Neural progenitor cell (in vitro differentiated cells): ENCODE results near the gene TMEM239. TPM values are rescaled to one million over a fixed set of nuclear protein-coding genes. Genes with fewer than 3 reads are reported as not detected.

Source experiments
- DNase-seq: peaks from one replicate; pipeline ENCODE4 v3.0.0-alpha.2; 2016; ENCODE audit warnings: low spot score
- H2AFZ ChIP-seq: fragments of 200-600 bp; sonication (generic); replicated peaks from 2 replicates; pipeline ENCODE4 v1.6.1; 2016; ENCODE audit warnings: antibody characterized with exemption
- H3F3A ChIP-seq: fragments of 200-600 bp; sonication (generic); 2 replicates; pipeline ENCODE4 v1.6.1; 2016; ENCODE audit warnings: antibody characterized with exemption, low read depth
- H3K27ac ChIP-seq: fragments of 200-600 bp; sonication (generic); 2 replicates; pipeline ENCODE4 v1.5.1; 2016; ENCODE audit warnings: mild to moderate bottlenecking
- H3K27me3 ChIP-seq: fragments of 200-600 bp; sonication (generic); 2 replicates; pipeline ENCODE4 v1.6.1; 2016; ENCODE audit warnings: mild to moderate bottlenecking, moderate library complexity
- H3K36me3 ChIP-seq: fragments of 200-600 bp; sonication (generic); 2 replicates; pipeline ENCODE4 v1.5.1; 2016
- H3K4me1 ChIP-seq: fragments of 200-600 bp; sonication (generic); 2 replicates; pipeline ENCODE4 v1.6.1; 2016; ENCODE audit warnings: mixed run types
- H3K4me2 ChIP-seq: fragments of 200-600 bp; sonication (generic); 2 replicates; pipeline ENCODE4 v1.6.1; 2016
- H3K4me3 ChIP-seq: fragments of 200-600 bp; sonication (generic); 2 replicates; pipeline ENCODE4 v1.5.1; 2016
- H3K79me2 ChIP-seq: fragments of 200-600 bp; sonication (generic); 2 replicates; pipeline ENCODE4 v1.6.1; 2016; ENCODE audit warnings: low read depth
- H3K9ac ChIP-seq: fragments of 200-600 bp; sonication (generic); 2 replicates; pipeline ENCODE4 v1.6.1; 2016
- H3K9me3 ChIP-seq: fragments of 200-600 bp; sonication (generic); 2 replicates; pipeline ENCODE4 v1.5.1; 2016; ENCODE audit warnings: low read depth
- H4K20me1 ChIP-seq: fragments of 200-600 bp; sonication (generic); 2 replicates; pipeline ENCODE4 v1.6.1; 2016; ENCODE audit warnings: low read depth
- H3K27ac Mint-ChIP-seq: 3 replicates; pipeline ENCODE4 v1.8.0; 2021; ENCODE audit warnings: mixed read lengths
- H3K27me3 Mint-ChIP-seq: 2 replicates; pipeline ENCODE4 v1.8.0; 2022; ENCODE audit warnings: low read depth, mild to moderate bottlenecking, inconsistent platforms, moderate library complexity, mixed read lengths; ENCODE audit not compliant: insufficient read depth
- H3K36me3 Mint-ChIP-seq: 3 replicates; pipeline ENCODE4 v1.8.0; 2021; ENCODE audit warnings: mixed read lengths
- H3K4me1 Mint-ChIP-seq: 3 replicates; pipeline ENCODE4 v1.8.0; 2021; ENCODE audit warnings: mixed read lengths
- H3K4me3 Mint-ChIP-seq: 3 replicates; pipeline ENCODE4 v1.8.0; 2021; ENCODE audit warnings: mild to moderate bottlenecking, moderate library complexity, mixed read lengths
- H3K9me3 Mint-ChIP-seq: 3 replicates; pipeline ENCODE4 v1.8.0; 2020; ENCODE audit warnings: mixed read lengths
- EZH2 ChIP-seq: fragments of 200-600 bp; sonication (generic); IDR thresholded peaks from 2 replicates; pipeline ENCODE4 v1.6.1; 2017; ENCODE audit warnings: antibody characterized with exemption, mild to moderate bottlenecking, moderate library complexity
- EZH2phosphoT487 ChIP-seq: fragments of 200-600 bp; sonication (generic); IDR thresholded peaks from 2 replicates; pipeline ENCODE4 v1.6.1; 2017; ENCODE audit warnings: antibody characterized with exemption
- total RNA-seq: library from RNA; depleted of rRNA; stranded (reverse); fragments of >200 nt; gene quantifications from 2 replicates; pipeline ENCODE4 v1.2.3, GENCODE V29; 2015; ENCODE audit warnings: low replicate concordance
- TF ChIP-seq, protein P1 (sequence below): fragments of 200-600 bp; sonication (generic); IDR thresholded peaks from 2 replicates; pipeline ENCODE4 v1.5.1; 2017; ENCODE audit warnings: antibody characterized with exemption, mild to moderate bottlenecking

Gene TMEM239
- total RNA-seq, 1 donor from 2014 or later, result not detected

DNA sequence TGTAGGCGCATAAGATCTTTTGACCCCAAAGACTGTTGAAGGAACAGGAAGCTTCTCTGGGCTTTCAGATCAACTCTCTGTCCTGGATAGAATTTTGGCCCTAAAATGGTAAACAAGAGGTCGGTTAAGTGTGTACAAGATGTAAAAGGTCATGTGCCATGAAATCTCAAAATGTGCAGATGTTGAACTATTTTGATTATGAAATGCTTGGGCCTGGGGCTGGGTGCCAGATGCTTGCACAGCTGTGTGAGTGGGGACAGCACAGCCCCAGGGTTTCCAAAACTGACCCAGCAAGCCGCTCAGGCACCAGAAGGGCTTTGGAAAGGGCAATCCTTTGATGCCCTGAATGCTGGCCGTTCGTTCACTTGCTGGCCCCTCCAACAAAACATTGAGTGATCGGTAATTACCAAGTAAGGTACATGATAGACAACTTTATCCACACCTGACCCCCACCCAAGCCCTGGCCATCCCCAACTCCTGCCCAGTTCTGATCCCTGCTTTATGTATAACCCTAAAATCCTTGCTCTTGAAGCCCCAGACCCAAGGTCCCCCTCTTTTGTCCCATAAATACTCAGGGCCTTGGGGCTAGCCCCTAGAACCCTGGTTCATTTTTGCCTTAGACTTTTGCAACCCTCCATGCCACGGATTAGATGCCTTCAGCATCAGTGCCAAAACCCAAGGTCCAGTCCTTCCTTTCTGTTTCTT, 1.9 kb downstream of the TMEM239 start:
- Histone ChIP-seq H3K9ac (no peak overlapping the region), H4K20me1 (no peaks in the 10 kb centered on the region), H3K36me3 (no peaks in the 10 kb centered on the region), H3K27ac (no peak overlapping the region), H3K79me2 (no peaks in the 10 kb centered on the region), H3K4me3 (no peak overlapping the region), H3K9me3 (no peaks in the 10 kb centered on the region), H2AFZ (no peak overlapping the region), H3K27me3 (peaks cover 40% of the 10 kb centered on the region), H3F3A (peaks cover 19% of the 10 kb centered on the region), H3K4me2 (no peak overlapping the region), H3K4me1 (peaks cover 20% of the 10 kb centered on the region)
- Mint-ChIP-seq H3K27ac (no peak overlapping the region), H3K4me3 (no peak overlapping the region), H3K36me3 (no peaks in the 10 kb centered on the region), H3K4me1 (peaks cover 17% of the 10 kb centered on the region), H3K27me3 (peaks cover 24% of the 10 kb centered on the region), H3K9me3 (peaks cover 15% of the 10 kb centered on the region)
- DNase-seq, result no peak
- TF ChIP-seq EZH2phosphoT487 (no peak), EZH2 (no peak)
- TF ChIP-seq, protein P1, sequence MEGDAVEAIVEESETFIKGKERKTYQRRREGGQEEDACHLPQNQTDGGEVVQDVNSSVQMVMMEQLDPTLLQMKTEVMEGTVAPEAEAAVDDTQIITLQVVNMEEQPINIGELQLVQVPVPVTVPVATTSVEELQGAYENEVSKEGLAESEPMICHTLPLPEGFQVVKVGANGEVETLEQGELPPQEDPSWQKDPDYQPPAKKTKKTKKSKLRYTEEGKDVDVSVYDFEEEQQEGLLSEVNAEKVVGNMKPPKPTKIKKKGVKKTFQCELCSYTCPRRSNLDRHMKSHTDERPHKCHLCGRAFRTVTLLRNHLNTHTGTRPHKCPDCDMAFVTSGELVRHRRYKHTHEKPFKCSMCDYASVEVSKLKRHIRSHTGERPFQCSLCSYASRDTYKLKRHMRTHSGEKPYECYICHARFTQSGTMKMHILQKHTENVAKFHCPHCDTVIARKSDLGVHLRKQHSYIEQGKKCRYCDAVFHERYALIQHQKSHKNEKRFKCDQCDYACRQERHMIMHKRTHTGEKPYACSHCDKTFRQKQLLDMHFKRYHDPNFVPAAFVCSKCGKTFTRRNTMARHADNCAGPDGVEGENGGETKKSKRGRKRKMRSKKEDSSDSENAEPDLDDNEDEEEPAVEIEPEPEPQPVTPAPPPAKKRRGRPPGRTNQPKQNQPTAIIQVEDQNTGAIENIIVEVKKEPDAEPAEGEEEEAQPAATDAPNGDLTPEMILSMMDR, result no peak

DNA sequence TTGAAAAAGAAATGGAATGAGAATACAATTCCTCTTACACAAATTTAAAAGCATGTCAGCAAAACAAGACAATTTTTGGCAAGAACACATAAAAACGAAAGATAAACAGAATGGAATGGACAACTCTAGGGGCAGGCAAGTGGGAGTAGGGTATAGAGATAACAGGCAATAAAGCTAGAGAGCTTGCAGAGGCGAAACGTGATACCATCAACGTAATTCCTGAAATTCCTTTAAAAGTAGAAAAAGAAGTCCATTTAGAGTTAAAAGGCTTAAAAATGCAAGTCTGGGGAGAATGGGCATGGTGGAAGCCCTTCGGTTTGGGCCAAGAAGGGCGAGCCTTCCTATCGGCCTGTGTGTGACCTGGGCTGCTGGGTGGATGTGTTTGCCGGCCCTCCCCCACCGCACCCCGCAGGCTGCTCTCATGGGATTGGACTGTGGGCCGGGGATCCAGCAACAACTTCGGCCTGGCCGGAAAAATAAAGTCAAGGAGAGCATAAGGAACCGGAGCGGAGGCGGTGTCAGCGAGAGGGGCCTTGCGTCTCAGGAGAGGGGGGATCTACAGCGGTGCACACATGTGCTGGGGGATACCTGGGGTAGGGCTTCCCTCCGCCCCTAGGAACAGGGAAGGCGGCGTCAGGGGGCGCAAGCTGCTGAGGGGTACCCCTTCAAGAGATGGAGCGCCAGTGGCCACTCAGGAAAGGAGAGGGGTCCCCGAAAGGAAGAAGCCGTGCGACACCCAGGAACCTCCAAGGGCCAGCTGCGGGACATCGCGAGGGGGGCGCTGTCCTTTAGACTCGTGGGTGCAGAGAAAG, 4.1 kb downstream of the TMEM239 start:
- TF ChIP-seq, protein P1, result peak; percentile 6
- TF ChIP-seq EZH2phosphoT487 (peak; percentile 66), EZH2 (no peak)
- Histone ChIP-seq H3K4me3 (peak overlapping the region; percentile 25), H3K4me1 (peaks cover 17% of the 10 kb centered on the region), H3K79me2 (no peaks in the 10 kb centered on the region), H3K27me3 (peaks cover 40% of the 10 kb centered on the region), H3F3A (peaks cover 19% of the 10 kb centered on the region), H3K9me3 (no peaks in the 10 kb centered on the region), H3K36me3 (no peaks in the 10 kb centered on the region), H4K20me1 (no peaks in the 10 kb centered on the region), H3K27ac (no peak overlapping the region), H3K4me2 (peak overlapping the region; percentile 48), H3K9ac (no peak overlapping the region), H2AFZ (peak overlapping the region; percentile 73)
- Mint-ChIP-seq H3K27me3 (peaks cover 17% of the 10 kb centered on the region), H3K4me3 (peak overlapping the region; percentile 17), H3K36me3 (no peaks in the 10 kb centered on the region), H3K27ac (peak overlapping the region; percentile 8), H3K9me3 (peaks cover 9% of the 10 kb centered on the region), H3K4me1 (peaks cover 13% of the 10 kb centered on the region)
- peak; percentile 43 for DNase-seq

DNA sequence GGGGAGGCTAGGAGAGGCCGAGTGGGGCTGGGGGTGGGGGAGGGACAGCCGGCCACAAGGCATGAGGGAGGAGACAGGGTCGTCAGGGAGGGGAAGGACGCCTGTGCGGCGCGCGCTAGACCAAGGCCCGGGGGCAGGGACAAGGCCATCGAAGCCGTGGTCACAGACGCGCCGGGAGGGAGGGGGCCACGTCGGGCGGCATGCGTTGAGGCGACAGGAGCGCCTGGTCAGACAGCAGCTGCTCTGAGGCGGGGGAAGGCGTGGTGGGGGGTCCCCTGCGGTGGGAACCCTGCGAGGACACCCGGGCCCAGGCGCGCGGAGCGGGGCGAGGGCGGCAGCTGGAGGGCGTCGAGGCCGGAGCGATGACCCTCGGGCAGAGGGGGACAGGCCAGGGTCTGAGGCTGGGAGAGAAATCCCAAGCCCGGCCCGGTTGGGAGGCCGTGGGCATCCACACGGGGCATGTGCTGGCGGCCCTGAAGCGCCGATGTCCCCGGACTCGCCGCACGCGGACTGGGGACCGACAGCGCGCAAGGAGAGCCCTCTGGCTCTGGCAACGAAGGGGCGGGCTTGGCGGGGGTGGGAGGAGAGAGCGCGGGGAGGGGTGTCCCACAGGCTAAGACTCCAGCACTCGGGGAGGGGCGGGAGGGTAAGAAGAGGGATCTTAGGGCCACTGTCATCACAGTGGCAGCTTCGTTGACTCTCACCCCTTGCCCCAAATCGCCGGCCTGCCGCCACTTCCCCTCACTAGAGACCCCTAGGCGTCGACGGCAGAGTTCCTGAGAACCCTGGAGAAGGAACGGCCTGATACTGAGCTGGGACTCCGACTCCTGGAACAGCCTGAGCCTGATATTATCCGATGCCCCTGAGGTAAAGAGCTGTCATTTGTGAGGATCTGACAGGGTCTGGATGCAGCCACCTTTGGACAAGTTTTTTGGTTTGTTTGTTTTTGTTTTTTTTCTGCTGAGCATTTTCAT, 5.0 kb downstream of the TMEM239 start:
- H3K27ac Mint-ChIP-seq, result peak overlapping the region; percentile 30
- H3K9ac ChIP-seq, result no peak overlapping the region
- H3K9me3 Mint-ChIP-seq, result peaks cover 9% of the 10 kb centered on the region
- H3K79me2 ChIP-seq, result no peaks in the 10 kb centered on the region
- peak overlapping the region; percentile 22 for H3K4me3 Mint-ChIP-seq
- peak overlapping the region; percentile 73 for H2AFZ ChIP-seq
- H3K4me3 ChIP-seq, result peak overlapping the region; percentile 25
- peaks cover 16% of the 10 kb centered on the region for H3K4me1 Mint-ChIP-seq
- H3K36me3 ChIP-seq, result no peaks in the 10 kb centered on the region
- no peaks in the 10 kb centered on the region for H4K20me1 ChIP-seq
- peaks cover 20% of the 10 kb centered on the region for H3K4me1 ChIP-seq
- H3K27ac ChIP-seq, result no peak overlapping the region
- no peaks in the 10 kb centered on the region for H3K9me3 ChIP-seq
- TF ChIP-seq EZH2 (peak; percentile 77), EZH2phosphoT487 (peak; percentile 63)
- TF ChIP-seq, protein P1, result peak; percentile 1
- H3K36me3 Mint-ChIP-seq, result no peaks in the 10 kb centered on the region
- peak; percentile 61 for DNase-seq
- peaks cover 19% of the 10 kb centered on the region for H3F3A ChIP-seq
- H3K4me2 ChIP-seq, result peak overlapping the region; percentile 48
- peaks cover 14% of the 10 kb centered on the region for H3K27me3 Mint-ChIP-seq
- peaks cover 47% of the 10 kb centered on the region for H3K27me3 ChIP-seq
